CD14-positive monocyte (primary cell): ENCODE data around the gene ABHD16B. TPM values are rescaled to one million over a fixed set of nuclear protein-coding genes. Genes with fewer than 3 reads are reported as not detected.

Experiments used
- DNase-seq, 3 donors: peaks; one replicate each; pipeline ENCODE4 v3.0.0-alpha.2; 2011 to 2022
- H2AFZ ChIP-seq: 2 replicates; pipeline ENCODE4 v1.6.0; 2012; ENCODE audit warnings: mild to moderate bottlenecking, low read depth, low read length, inconsistent platforms; ENCODE audit not compliant: insufficient read depth, poor library complexity, severe bottlenecking
- H3K27ac ChIP-seq, 2 donors: 1 replicate in 1 of 2; 2 replicates in 1 of 2; pipeline ENCODE4 v1.5.1; 2012 to 2013; ENCODE audit warnings: low read length in 2 of 2, control low read depth in 1 of 2, inconsistent platforms in 1 of 2, low read depth in 1 of 2, mild to moderate bottlenecking in 1 of 2
- H3K27me3 ChIP-seq, 2 donors: one replicate each; pipeline versions ENCODE4 v1.6.0 to v1.6.1; 2011 to 2013; ENCODE audit warnings: low read length in 2 of 2; ENCODE audit not compliant: control insufficient read depth in 2 of 2, insufficient read depth in 2 of 2
- H3K36me3 ChIP-seq, 2 donors: replicated peaks in 1 of 2; 1 replicate in 1 of 2; 2 replicates in 1 of 2; pipeline versions ENCODE4 v1.5.1 to v1.6.1; 2012 to 2013; ENCODE audit warnings: low read length in 2 of 2, control low read depth in 1 of 2, inconsistent platforms in 1 of 2, mild to moderate bottlenecking in 1 of 2; ENCODE audit not compliant: insufficient read depth in 2 of 2, control insufficient read depth in 1 of 2
- H3K4me1 ChIP-seq, 2 donors: 1 replicate in 1 of 2; 2 replicates in 1 of 2; pipeline versions ENCODE4 v1.5.1 to v1.6.1; 2012 to 2013; ENCODE audit warnings: low read length in 2 of 2, control low read depth in 1 of 2, inconsistent platforms in 1 of 2, mild to moderate bottlenecking in 1 of 2, moderate library complexity in 1 of 2; ENCODE audit not compliant: insufficient read depth in 2 of 2, control insufficient read depth in 1 of 2
- H3K4me2 ChIP-seq: replicated peaks from 2 replicates; pipeline ENCODE3; 2012; ENCODE audit warnings: low read length, moderate library complexity, mild to moderate bottlenecking; ENCODE audit not compliant: poor library complexity, severe bottlenecking; ENCODE audit errors: extremely low read depth
- H3K4me3 ChIP-seq, 3 experiments: fragments of 200-600 bp in 1 of 3; sonication (generic) in 1 of 3; replicated peaks in 1 of 3; 1 replicate in 2 of 3; 2 replicates in 1 of 3; pipeline ENCODE4 v1.5.1; 2011 to 2013; ENCODE audit warnings: low read length in 3 of 3, mild to moderate bottlenecking in 3 of 3, control low read depth in 2 of 3, low read depth in 2 of 3, inconsistent platforms in 1 of 3, moderate library complexity in 1 of 3
- H3K79me2 ChIP-seq: 2 replicates; pipeline ENCODE4 v1.6.0; 2012; ENCODE audit warnings: mild to moderate bottlenecking, control low read depth, inconsistent platforms, low read length, moderate library complexity; ENCODE audit not compliant: insufficient read depth
- H3K9ac ChIP-seq: 2 replicates; pipeline ENCODE4 v1.6.0; 2017; ENCODE audit warnings: low read length, mild to moderate bottlenecking; ENCODE audit not compliant: insufficient read depth, poor library complexity, severe bottlenecking
- H3K9me3 ChIP-seq, 2 donors: replicated peaks in 1 of 2; 1 replicate in 1 of 2; 2 replicates in 1 of 2; pipeline versions ENCODE4 v1.5.1 to v1.6.1; 2012 to 2013; ENCODE audit warnings: low read length in 2 of 2, control low read depth in 1 of 2; ENCODE audit not compliant: control insufficient read depth in 1 of 2, insufficient read depth in 1 of 2
- H4K20me1 ChIP-seq: 2 replicates; pipeline ENCODE4 v1.6.0; 2012; ENCODE audit warnings: mild to moderate bottlenecking, low read length, control low read depth, moderate library complexity; ENCODE audit not compliant: insufficient read depth
- H3K27ac Mint-ChIP-seq, 7 donors: one replicate each; pipeline ENCODE4 v1.8.0; 2020; ENCODE audit warnings: mild to moderate bottlenecking in 7 of 7, mixed read lengths in 7 of 7, moderate library complexity in 6 of 7, inconsistent platforms in 2 of 7
- H3K27me3 Mint-ChIP-seq, 3 donors: one replicate each; pipeline ENCODE4 v1.8.0; 2021 to 2022; ENCODE audit warnings: low read depth in 3 of 3, mild to moderate bottlenecking in 3 of 3, mixed read lengths in 3 of 3, moderate library complexity in 3 of 3, inconsistent platforms in 1 of 3
- H3K36me3 Mint-ChIP-seq, 2 donors: one replicate each; pipeline ENCODE4 v1.8.0; 2020; ENCODE audit warnings: mixed read lengths in 2 of 2, inconsistent platforms in 1 of 2, mild to moderate bottlenecking in 1 of 2
- H3K4me1 Mint-ChIP-seq: one replicate; pipeline ENCODE4 v1.8.0; 2020; ENCODE audit warnings: mild to moderate bottlenecking, mixed read lengths
- H3K4me3 Mint-ChIP-seq, 2 donors: one replicate each; pipeline ENCODE4 v1.8.0; 2020; ENCODE audit warnings: mild to moderate bottlenecking in 2 of 2, mixed read lengths in 2 of 2, moderate library complexity in 1 of 2
- H3K9me3 Mint-ChIP-seq, 7 donors: one replicate each; pipeline ENCODE4 v1.8.0; 2020 to 2022; ENCODE audit warnings: mixed read lengths in 7 of 7, mild to moderate bottlenecking in 6 of 7, moderate library complexity in 6 of 7, inconsistent platforms in 2 of 7
- WGBS: methylation state at CpG from one replicate; pipeline ENCODE4 v1.1.5; 2013; ENCODE audit warnings: missing lambda C conversion rate; ENCODE audit not compliant: insufficient coverage; 5-methylcytosine and 5-hydroxymethylcytosine counted together
- intact Hi-C, 2 donors: fragments of 100-400 bp; cut with micrococcal nuclease; formaldehyde crosslinking; loops; one replicate each; pipeline versions ENCODE4 v1.15.0 to v1.15.1; 2023
- polyA plus RNA-seq, 3 donors: library from polyadenylated mRNA; depleted of rRNA in 1 of 3; unstranded in 2 of 3; stranded (reverse) in 1 of 3; fragments of 300-500 nt in 2 of 3; fragments of >200 nt in 1 of 3; fragmentation: Illumina TruSeq in 2 of 3; gene quantifications; 1 replicate in 2 of 3; 2 replicates in 1 of 3; pipeline ENCODE4 v1.2.3, GENCODE V29; 2012 to 2021
- TF ChIP-seq, protein P1 (sequence below): fragments of 200-600 bp; IDR thresholded peaks from one replicate; pipeline ENCODE4 v1.8.0; 2022; ENCODE audit warnings: antibody characterized with exemption, mild to moderate bottlenecking

ABHD16B gene
- polyA plus RNA-seq, 3 donors: not detected

DNA sequence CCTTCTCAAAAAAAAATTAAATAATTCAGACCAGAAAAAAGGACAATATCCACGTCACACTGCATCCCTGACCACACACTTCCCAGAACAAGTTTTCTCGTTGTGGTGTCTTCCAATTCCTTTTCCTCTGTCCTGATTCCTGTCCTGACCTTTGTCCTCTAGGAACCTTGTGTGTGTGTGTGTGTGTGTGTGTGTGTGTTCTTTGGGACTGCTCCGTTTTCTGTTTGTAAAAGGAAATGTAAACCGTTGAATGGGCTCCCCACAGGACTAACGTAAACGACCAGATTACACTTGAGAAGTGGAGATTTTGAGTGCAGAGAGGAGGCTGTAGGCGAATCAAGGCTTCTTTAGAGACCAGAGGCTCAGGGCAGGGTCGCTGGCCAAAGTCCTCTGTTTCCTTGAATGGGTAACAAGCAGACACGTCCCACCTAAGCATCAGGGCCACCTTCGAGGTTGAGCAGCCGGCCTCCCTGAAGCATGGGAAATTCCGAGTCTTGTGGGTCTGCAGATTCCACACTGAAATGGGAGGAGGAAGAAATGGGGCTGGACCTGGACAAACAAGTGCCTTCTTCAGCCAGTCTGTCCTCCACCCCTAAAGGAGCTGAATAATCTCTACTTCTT, 37.5 kb upstream of the ABHD16B start:
- Mint-ChIP-seq H3K9me3 (peaks cover 0 to 9% (median 0%) of the 10 kb centered on the region in 7 donors), H3K27ac (peak overlapping the region in 1 of 7 donors; percentile 59), H3K27me3 (peaks cover 36 to 44% (median 40%) of the 10 kb centered on the region in 3 donors), H3K4me3 (no peak overlapping the region), H3K4me1 (peaks cover 7% of the 10 kb centered on the region), H3K36me3 (no peaks in the 10 kb centered on the region)
- no peak for DNase-seq
- Histone ChIP-seq H3K4me1 (peaks cover 0 to 6% of the 10 kb centered on the region in 2 donors), H3K36me3 (no peaks in the 10 kb centered on the region), H3K4me2 (no peak overlapping the region), H3K27me3 (peaks cover 6 to 22% of the 10 kb centered on the region in 2 donors), H3K4me3 (no peak overlapping the region), H3K9ac (no peak overlapping the region), H4K20me1 (peaks cover 5% of the 10 kb centered on the region), H3K9me3 (peaks cover 2 to 4% of the 10 kb centered on the region in 2 donors), H3K27ac (no peak overlapping the region), H3K79me2 (no peaks in the 10 kb centered on the region), H2AFZ (no peak overlapping the region)
- intact Hi-C loops: no loop called here
- TF ChIP-seq, protein P1, sequence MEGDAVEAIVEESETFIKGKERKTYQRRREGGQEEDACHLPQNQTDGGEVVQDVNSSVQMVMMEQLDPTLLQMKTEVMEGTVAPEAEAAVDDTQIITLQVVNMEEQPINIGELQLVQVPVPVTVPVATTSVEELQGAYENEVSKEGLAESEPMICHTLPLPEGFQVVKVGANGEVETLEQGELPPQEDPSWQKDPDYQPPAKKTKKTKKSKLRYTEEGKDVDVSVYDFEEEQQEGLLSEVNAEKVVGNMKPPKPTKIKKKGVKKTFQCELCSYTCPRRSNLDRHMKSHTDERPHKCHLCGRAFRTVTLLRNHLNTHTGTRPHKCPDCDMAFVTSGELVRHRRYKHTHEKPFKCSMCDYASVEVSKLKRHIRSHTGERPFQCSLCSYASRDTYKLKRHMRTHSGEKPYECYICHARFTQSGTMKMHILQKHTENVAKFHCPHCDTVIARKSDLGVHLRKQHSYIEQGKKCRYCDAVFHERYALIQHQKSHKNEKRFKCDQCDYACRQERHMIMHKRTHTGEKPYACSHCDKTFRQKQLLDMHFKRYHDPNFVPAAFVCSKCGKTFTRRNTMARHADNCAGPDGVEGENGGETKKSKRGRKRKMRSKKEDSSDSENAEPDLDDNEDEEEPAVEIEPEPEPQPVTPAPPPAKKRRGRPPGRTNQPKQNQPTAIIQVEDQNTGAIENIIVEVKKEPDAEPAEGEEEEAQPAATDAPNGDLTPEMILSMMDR: no peak
- 85% methylated on average over 6 of the region's 12 CpGs for WGBS

DNA sequence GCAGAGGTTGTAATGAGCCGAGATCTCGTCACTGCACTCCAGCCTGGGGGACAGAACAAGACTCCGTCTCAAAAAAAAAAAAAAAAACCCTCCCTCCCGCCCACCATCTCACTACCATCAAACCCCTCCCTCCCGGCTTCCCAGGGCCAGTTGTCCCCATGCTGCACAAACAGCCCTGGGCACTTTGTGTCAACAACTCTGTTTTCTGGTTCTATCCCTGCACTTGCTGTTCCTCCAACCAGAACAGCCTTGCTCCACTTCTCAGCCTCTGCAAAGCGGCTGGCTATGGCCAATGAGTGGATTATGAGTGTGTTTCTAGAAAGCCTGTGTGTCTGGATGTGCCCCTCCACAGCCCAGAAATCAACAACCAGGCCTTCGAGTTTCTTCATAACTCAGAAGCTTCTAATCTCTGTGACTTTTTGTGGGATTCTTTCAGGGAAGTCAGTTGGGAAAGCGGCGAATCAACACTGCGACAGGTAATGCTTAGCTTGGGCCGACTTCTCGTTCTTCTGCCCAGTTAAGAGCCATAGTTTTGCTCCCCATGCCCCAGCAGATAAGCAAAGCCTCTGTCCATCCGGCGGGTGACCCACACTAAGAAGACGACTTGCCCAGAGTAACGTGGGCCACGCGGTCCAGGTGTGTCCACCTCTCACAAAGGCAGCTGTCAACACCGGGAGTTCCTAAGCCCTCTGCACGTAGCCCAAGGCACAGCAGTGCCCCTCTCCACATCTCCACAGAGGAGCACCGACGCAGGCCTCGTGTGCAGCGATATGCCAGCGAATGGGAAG, 35.8 kb upstream of the ABHD16B start:
- DNase-seq: no peak
- H3K79me2 ChIP-seq: no peaks in the 10 kb centered on the region
- no peaks in the 10 kb centered on the region for H3K36me3 ChIP-seq
- H3K4me2 ChIP-seq: no peak overlapping the region
- TF ChIP-seq, protein P1: no peak
- intact Hi-C loops: loop anchor here in 1 of 2 donors (5.0 kb wide), 1 partner anchor 37 kb away; the partner anchor contains the start of gene ABHD16B
- H3K27me3 ChIP-seq: peaks cover 19 to 36% of the 10 kb centered on the region in 2 donors
- no peak overlapping the region for H3K4me3 ChIP-seq
- H3K27ac ChIP-seq: no peak overlapping the region
- Mint-ChIP-seq H3K27ac (no peak overlapping the region), H3K4me1 (peaks cover 13% of the 10 kb centered on the region), H3K36me3 (peaks cover 0 to 8% of the 10 kb centered on the region in 2 donors), H3K27me3 (peaks cover 43 to 54% (median 54%) of the 10 kb centered on the region in 3 donors), H3K4me3 (no peak overlapping the region), H3K9me3 (peaks cover 0 to 20% (median 7%) of the 10 kb centered on the region in 7 donors)
- H3K4me1 ChIP-seq: peaks cover 9 to 17% of the 10 kb centered on the region in 2 donors
- peaks cover 2 to 12% of the 10 kb centered on the region in 2 donors for H3K9me3 ChIP-seq
- H2AFZ ChIP-seq: no peak overlapping the region
- H4K20me1 ChIP-seq: peaks cover 11% of the 10 kb centered on the region
- 99% methylated on average over 10 of the region's 25 CpGs for WGBS
- no peak overlapping the region for H3K9ac ChIP-seq
